SK-MEL-5 (cell line): ENCODE data around the gene MEIKIN. TPM values are rescaled to one million over a fixed set of nuclear protein-coding genes. Genes with fewer than 3 reads are reported as not detected.

Source experiments
- DNase-seq: peaks from one replicate; pipeline ENCODE4 v3.0.0-alpha.2; 2016; ENCODE audit warnings: low read depth, low spot score
- in situ Hi-C: cut with HindIII; loops from 2 replicates; pipeline ENCODE4 v1.10.0; 2016; ENCODE audit warnings: low sequenced_read_pairs, high pct_unique_total_duplicates, low pct_unique_long_range_greater_than_20kb
- total RNA-seq: library from RNA; depleted of rRNA; stranded (reverse); fragments of >200 nt; shearing (Covaris generic); gene quantifications from 2 replicates; pipeline ENCODE4 v1.2.3, GENCODE V29; 2014; rRNA removed

Gene MEIKIN
- total RNA-seq, 1 experiment from 2014 or later: not detected

- no peak for DNase-seq
- in situ Hi-C loops: no loop called here
Observed at GRCh38 chr5:131766689-131767088, 178.8 kb downstream of the MEIKIN start.

GRCh38 chr5:131765261-131765660 is 180.2 kb downstream of the MEIKIN start:
- DNase-seq: no peak
- in situ Hi-C loops: no loop called here

GRCh38 chr5:131763968-131764367 is 181.5 kb downstream of the MEIKIN start:
- DNase-seq: no peak
- in situ Hi-C loops: no loop called here

GRCh38 chr5:131760793-131761192 is 184.7 kb downstream of the MEIKIN start:
- in situ Hi-C loops: no loop called here
- DNase-seq: no peak

- in situ Hi-C loops: no loop called here
- DNase-seq: no peak
Observed at GRCh38 chr5:131759704-131760103, 185.8 kb downstream of the MEIKIN start.

GRCh38 chr5:131758520-131758900 is 187.0 kb downstream of the MEIKIN start:
- in situ Hi-C loops: no loop called here
- no peak for DNase-seq

GRCh38 chr5:131757830-131758519 is 187.5 kb downstream of the MEIKIN start:
- DNase-seq: no peak
- in situ Hi-C loops: no loop called here

Other genes with a start within 250 kb of the MEIKIN start
- gene FNIP1, start 148.6 kb downstream of the MEIKIN start, total RNA-seq: 36.2 and 39.4 TPM in 2 replicates
- gene ACSL6, start 66.0 kb upstream of the MEIKIN start, total RNA-seq: 0.05 and 0.45 TPM in 2 replicates
- gene IL3, start 115.0 kb upstream of the MEIKIN start, total RNA-seq: not detected in 2 replicates
- not detected in 2 replicates for gene CSF2, start 128.1 kb upstream of the MEIKIN start, total RNA-seq